Neural cell (in vitro differentiated cells): ENCODE data around the gene CLHC1.

Experiments
- EP300 ChIP-seq: fragments of 450-650 bp; conservative IDR thresholded peaks from 2 replicates; pipeline ENCODE4 v1.6.1; 2014; ENCODE audit warnings: antibody characterized with exemption, mild to moderate bottlenecking, moderate library complexity; ENCODE audit not compliant: poor library complexity, severe bottlenecking
- EZH2 ChIP-seq: fragments of 200-600, 300-800 bp; shearing (Covaris generic), sonication (generic); IDR thresholded peaks from 2 replicates; pipeline ENCODE4 v1.6.1; 2014; ENCODE audit warnings: antibody characterized with exemption, low read length, borderline replicate concordance, mild to moderate bottlenecking; ENCODE audit not compliant: insufficient read depth, poor library complexity, severe bottlenecking
- MXI1 ChIP-seq: fragments of 450-650 bp; conservative IDR thresholded peaks from 2 replicates; pipeline ENCODE4 v1.6.1; 2014; ENCODE audit warnings: antibody characterized with exemption, mild to moderate bottlenecking; ENCODE audit not compliant: poor library complexity, severe bottlenecking
- POLR2AphosphoS5 ChIP-seq: IDR thresholded peaks from 2 replicates; pipeline ENCODE4 v1.6.1; 2012
- RAD21 ChIP-seq: fragments of 450-650 bp; conservative IDR thresholded peaks from 2 replicates; pipeline ENCODE4 v1.6.1; 2014; ENCODE audit warnings: antibody characterized with exemption, mild to moderate bottlenecking, moderate library complexity
- SMC3 ChIP-seq: fragments of 450-650 bp; conservative IDR thresholded peaks from 2 replicates; pipeline ENCODE4 v1.6.1; 2014; ENCODE audit warnings: antibody characterized with exemption, mild to moderate bottlenecking, moderate library complexity; ENCODE audit not compliant: poor library complexity
- TAF1 ChIP-seq: IDR thresholded peaks from 2 replicates; pipeline ENCODE4 v1.6.1; 2012; ENCODE audit warnings: low read depth
- TF ChIP-seq, protein P1 (sequence below): fragments of 450-650 bp; IDR thresholded peaks from 2 replicates; pipeline ENCODE4 v1.5.1; 2014; ENCODE audit warnings: antibody characterized with exemption, mild to moderate bottlenecking, moderate library complexity; ENCODE audit not compliant: poor library complexity, severe bottlenecking

DNA sequence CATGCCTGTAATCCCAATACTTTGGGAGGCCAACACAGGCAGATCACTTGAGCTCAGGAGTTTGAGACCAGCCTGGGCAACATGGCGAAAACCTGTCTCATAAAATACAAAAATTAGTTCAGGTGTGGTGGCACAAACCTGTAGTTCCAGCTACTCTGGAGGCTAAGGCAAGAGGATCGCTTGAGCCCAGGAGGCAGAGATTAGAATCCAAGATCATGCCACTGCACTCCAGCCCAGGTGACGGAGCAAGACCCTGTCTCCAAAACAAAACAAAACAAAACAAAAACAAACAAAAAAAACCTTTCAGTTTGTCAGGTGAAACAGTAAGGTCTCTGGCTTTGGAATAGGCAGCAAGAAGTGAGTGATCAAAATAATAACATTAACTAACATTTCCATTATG, 84.6 kb downstream of the CLHC1 start:
- TF ChIP-seq, protein P1, sequence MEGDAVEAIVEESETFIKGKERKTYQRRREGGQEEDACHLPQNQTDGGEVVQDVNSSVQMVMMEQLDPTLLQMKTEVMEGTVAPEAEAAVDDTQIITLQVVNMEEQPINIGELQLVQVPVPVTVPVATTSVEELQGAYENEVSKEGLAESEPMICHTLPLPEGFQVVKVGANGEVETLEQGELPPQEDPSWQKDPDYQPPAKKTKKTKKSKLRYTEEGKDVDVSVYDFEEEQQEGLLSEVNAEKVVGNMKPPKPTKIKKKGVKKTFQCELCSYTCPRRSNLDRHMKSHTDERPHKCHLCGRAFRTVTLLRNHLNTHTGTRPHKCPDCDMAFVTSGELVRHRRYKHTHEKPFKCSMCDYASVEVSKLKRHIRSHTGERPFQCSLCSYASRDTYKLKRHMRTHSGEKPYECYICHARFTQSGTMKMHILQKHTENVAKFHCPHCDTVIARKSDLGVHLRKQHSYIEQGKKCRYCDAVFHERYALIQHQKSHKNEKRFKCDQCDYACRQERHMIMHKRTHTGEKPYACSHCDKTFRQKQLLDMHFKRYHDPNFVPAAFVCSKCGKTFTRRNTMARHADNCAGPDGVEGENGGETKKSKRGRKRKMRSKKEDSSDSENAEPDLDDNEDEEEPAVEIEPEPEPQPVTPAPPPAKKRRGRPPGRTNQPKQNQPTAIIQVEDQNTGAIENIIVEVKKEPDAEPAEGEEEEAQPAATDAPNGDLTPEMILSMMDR = no peak
- TF ChIP-seq RAD21 (no peak), EP300 (no peak), POLR2AphosphoS5 (no peak), SMC3 (no peak), MXI1 (no peak), TAF1 (no peak), EZH2 (no peak)
